ENCODE measurements around the gene SPOCK1. TPM values are rescaled to one million over a fixed set of nuclear protein-coding genes. Genes with fewer than 3 reads are reported as not detected.

Gene SPOCK1
- total RNA-seq, 1 donor = 54.8 TPM

DNA sequence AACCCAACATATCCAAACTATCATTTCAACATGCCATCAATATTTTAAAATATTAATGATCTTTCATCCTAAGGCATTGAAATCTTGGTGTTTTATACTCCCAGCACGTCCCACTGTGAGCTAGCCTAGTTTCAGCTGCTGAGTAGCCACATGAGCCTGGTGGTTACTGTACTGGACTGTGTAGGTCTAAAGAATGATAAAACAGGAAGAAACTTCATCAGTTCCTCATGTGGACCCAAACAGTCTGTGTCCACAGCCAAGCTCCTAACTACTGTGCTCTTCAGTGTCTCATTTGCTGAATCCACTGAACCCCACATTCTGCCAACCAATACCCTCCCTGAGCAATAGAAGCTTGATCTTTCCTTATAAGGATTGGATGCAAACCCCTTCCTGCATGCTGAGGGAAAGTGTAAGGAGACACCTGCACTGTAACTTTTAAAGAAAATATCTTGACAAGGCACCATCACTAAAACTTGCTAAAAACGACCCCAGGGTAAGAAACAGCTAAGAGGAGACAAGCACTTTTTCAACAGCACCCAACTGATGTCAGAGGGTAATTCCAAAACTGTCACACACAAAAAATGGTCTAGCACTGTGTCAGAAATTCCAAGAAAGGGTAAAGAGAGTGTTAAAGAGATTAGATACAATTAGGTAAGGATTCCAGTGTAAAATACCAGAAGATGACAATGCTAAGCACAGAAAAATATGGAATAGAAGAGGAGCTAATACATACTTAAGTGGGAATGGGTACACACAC, 126.9 kb downstream of the SPOCK1 start:
- H3K4me3 ChIP-seq (ENCODE audit: low read depth, low read length) = no peak overlapping the region
- TF ChIP-seq CTCF (IDR thresholded peaks at IDR 0.05; ENCODE audit: insufficient read depth, low read depth, low read length) = no peak
- DNase-seq (ENCODE audit: low read depth) = no peak

GRCh38 chr5:137370096-137371071, 128.7 kb downstream of the SPOCK1 start:
- DNase-seq (ENCODE audit: low read depth) = no peak
- no peak for TF ChIP-seq CTCF (IDR thresholded peaks at IDR 0.05; ENCODE audit: insufficient read depth, low read depth, low read length)
- no peak overlapping the region for H3K4me3 ChIP-seq (ENCODE audit: low read depth, low read length)

DNA sequence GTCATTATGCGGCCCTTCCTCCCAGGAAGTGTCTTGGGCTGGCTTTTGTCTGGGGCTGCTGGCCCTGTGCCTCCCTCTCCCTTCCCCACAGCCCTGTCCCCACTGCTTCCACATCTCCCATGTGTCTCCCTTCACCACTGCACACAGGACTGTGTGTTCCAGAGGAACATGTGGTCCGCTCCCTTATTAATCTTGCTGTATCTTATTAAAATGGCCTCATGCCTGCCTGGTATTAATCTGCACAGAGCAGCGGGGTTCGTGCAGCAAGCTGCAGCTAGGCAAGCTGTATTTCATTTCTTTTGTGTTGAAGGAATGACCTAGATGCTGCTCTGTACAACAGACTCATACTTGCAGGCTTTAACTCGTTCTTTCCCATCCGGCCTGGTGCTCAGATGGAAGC, 130.5 kb downstream of the SPOCK1 start:
- TF ChIP-seq CTCF (IDR thresholded peaks at IDR 0.05; ENCODE audit: insufficient read depth, low read depth, low read length) = no peak
- DNase-seq (ENCODE audit: low read depth) = no peak

DNA sequence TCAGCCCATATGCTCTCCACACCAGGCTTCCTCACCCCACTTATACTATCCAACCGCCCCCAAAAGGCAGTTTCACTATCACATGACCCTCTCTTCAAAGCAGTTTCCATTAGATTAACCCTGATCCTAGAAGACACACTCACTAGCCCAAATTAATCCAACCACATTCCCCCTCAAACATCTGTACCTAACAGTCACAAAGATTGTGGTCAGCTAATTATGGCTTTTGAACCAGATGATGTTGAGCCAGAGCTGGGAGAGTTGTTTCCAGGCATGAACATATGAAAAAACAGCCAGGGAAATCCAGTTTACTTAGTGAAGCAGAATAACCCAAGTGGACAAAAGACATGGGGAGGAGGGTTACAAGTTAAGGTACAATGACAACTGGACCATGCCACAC, 131.2 kb downstream of the SPOCK1 start:
- TF ChIP-seq CTCF (IDR thresholded peaks at IDR 0.05; ENCODE audit: insufficient read depth, low read depth, low read length) = no peak
- no peak overlapping the region for H3K4me3 ChIP-seq (ENCODE audit: low read depth, low read length)
- DNase-seq (ENCODE audit: low read depth) = no peak

More for the DNA sequence above, 130.5 kb downstream of the SPOCK1 start:
- H3K4me3 ChIP-seq (ENCODE audit: low read depth, low read length) = no peak overlapping the region

DNA sequence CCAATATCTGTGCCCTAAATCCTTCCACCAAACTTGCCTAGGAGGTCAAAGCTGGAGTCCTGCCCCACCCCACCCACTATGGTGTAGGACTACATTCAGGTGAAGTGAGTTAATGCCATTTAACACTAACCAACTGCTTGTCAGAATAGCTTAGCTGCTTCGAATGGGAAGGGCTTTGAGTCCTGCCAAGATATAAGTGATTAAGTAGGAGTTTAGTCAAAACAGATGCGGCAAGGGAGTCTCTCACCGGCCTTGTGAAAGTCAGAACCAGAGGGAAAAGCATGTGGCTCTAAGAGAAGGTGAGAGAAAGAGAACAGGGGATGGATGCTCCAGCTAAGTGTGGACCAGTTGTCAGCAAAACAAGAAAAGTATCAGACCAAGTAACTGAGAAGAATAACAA, 132.6 kb downstream of the SPOCK1 start:
- H3K4me3 ChIP-seq (ENCODE audit: low read depth, low read length) = no peak overlapping the region
- TF ChIP-seq CTCF (IDR thresholded peaks at IDR 0.05; ENCODE audit: insufficient read depth, low read depth, low read length) = no peak
- DNase-seq (ENCODE audit: low read depth) = no peak

DNA sequence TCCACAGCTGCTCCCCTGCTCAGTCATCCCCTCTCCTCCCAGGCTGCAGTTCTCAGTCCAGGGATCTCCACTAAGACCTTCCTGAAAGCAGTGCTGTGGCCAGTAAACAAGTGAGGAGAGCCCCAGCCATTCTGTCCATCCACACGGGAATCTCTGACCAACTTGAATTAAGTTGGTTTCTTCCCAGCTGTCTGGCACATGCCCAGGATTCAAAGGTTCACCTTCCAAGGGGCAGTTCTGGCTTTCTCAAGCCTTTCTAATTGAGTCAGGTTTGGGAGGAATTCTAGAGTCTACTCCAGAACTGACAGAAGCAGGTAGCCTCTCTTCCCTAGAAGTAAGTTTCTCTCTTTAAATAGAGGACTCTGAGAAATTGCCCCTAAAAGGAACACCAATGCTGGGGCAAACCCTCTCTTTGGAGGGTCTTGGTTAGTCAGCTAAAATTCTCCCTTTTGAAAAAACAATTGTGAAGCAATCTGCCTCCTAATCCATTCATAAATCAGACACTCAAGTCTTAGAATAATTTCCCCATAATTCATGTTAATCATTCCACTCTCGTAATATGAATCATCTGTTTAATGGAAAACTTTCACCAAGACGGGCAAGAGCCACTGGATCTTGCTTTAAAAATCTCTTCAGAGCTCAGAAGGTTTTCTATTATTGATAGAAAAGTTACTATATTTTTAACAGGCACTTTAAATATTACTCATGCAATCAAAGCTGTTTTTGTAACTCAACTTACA, 133.8 kb downstream of the SPOCK1 start:
- peak; percentile 5 for DNase-seq (ENCODE audit: low read depth)
- no peak for TF ChIP-seq CTCF (IDR thresholded peaks at IDR 0.05; ENCODE audit: insufficient read depth, low read depth, low read length)
- H3K4me3 ChIP-seq (ENCODE audit: low read depth, low read length) = no peak overlapping the region

Data from fibroblast of villous mesenchyme (primary cell).